GM10847 (cell line): ENCODE data around the gene CA10.

Experiments
- POLR2A ChIP-seq: IDR thresholded peaks from 2 replicates; pipeline ENCODE4 v1.6.1; 2011; ENCODE audit not compliant: insufficient read length; ENCODE audit errors: extremely low read depth

Gene CA10

DNA sequence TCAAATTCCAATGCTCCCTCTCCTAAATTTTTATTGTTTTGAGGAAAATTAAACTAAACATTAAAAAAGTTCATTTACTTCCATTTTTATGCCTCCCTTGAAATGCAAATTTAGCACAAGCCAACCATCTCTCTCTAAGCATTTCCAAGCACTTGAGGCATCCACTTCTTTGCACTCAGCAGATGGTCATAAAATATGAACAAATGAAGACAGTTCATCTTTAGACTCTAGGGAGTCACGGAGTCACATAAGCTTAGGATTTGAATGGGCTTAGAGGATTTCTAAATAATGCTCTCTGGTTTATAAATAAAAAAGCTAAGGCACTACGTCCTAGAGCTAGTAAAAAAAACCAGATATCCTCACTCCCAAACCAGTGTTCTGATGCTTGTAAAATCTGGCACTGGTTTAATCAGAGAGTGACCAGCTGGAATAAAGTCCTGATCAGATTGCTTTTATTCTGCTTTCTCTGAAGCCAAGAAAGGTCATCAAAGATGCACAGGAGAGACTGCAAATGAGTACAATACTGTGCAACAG lies 204.2 kb downstream of the CA10 start:
- TF ChIP-seq POLR2A: no peak

DNA sequence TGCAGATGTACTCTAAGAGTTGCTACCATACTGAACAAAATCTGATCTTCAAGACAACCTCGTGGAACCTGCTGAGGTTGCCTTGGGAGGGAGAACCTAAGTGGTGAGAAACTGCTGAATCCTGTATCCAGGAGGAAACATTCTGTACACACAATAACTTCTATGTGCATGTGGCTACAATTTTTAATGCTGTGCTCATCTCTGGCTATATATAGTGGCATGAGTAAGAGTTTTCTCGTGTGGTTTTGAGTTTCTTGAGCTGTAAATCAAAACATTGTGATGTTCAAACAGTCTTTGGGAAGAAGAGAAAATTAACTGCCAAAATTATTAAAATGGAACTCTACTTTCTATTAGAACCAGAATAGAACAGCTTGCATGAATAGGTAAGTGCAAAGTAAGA lies 206.8 kb downstream of the CA10 start:
- no peak for TF ChIP-seq POLR2A

- TF ChIP-seq POLR2A: no peak
These were observed 210.4 kb downstream of the CA10 start for GRCh38 chr17:51948128-51948527.

DNA sequence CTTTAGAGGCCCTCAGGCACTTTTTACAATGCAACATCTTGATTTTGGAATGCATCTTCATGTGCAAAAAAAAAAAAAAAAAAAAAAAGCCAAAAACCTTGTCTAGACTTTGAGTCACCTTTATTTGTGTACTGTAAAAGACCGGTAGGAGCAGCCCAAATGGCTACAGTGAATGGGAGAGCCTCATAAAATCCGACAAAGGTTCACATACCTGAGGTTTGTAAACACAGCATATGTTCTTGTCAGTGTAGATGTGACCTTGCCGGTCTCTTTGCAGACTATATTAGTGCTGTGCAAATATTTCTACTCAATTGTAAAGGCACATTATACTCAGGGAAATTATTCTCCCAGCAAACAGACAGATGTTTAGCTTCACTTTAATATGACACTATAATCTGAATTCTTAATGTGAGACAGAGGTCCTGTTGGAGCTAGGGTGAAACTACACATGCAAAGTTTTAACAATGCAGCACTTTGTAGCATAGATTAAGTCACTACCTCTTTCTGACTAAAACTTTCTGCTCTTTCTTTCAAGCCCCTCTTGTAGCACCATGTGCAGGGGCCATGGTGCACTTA lies 211.3 kb downstream of the CA10 start:
- TF ChIP-seq POLR2A: no peak

- no peak for TF ChIP-seq POLR2A
These were observed 212.2 kb downstream of the CA10 start for GRCh38 chr17:51946311-51946710.

- no peak for TF ChIP-seq POLR2A
These were observed 217.2 kb downstream of the CA10 start for GRCh38 chr17:51941272-51941671.

DNA sequence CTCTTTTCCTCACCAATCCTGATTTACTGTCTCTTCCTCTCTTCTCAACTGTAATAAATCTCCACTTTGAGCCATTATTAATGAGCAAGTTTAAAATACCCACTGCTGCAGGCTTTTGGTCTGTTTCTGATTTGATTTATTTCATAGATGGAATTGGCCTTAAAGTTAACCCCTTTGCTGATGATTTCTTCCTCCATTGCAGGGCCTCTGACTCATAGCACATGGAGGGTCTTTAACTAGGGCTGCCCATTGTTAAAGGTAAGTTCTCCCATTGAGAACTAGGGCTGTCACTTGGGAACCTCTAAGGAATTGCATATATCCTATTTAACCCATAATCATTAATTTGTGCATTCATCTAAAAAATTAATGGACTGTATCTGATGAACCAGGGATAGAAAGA lies 221.2 kb downstream of the CA10 start:
- TF ChIP-seq POLR2A: no peak

DNA sequence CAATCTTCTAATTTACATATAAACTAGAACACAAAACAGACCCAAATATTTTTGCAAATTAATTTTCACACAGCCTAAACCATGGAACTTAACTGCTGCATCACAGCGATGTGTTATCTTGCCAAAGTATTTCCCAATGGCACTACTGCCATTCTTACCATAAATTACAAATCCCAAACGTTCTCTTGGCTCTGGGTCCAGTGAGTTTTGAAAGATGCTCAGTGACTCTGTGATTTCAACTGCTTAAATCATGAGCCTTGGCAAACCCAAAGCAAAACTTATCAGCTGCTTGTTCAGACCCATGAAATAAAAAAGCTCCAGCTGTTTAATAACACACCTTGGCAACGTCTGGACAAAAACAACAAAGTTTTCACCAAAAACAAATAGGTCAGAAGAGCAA lies 223.0 kb downstream of the CA10 start:
- no peak for TF ChIP-seq POLR2A

DNA sequence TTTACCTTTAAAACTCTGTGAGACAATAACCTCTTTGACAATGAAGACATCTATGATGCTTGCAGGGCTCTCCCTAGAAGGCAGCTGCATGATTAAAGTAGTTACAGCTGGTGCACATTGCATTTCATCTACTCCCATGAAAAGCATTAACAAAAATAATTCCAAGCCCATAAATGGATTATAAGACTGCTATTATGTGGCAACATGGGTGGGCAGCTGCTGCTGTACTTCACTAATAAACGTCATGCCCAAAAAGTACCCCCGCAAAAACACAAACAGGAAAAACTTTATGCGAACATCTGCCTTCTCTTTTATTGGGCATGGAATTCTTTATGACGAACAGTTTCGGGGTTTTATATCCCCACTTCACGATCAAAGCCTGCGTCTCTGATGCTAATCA lies 224.9 kb downstream of the CA10 start:
- TF ChIP-seq POLR2A: no peak

DNA sequence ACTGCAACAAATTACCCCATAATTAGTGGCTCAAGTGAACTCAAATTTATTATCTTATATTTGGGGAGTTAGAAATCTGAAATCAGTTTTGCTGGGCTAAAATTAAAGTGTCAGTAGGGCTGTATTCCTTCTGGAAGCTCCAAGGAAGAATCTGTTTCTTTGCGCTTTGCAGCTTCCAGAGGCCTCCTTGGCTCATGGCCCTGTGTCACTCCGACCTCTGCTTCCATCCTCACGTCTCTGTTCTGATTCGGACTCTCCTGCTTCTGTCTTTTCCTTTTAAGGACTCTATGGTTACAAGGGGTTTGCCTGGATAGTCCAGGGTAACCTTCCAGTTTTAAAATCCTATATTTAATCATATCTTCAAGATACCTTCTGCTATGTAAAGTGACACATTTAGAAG lies 232.1 kb downstream of the CA10 start:
- no peak for TF ChIP-seq POLR2A

DNA sequence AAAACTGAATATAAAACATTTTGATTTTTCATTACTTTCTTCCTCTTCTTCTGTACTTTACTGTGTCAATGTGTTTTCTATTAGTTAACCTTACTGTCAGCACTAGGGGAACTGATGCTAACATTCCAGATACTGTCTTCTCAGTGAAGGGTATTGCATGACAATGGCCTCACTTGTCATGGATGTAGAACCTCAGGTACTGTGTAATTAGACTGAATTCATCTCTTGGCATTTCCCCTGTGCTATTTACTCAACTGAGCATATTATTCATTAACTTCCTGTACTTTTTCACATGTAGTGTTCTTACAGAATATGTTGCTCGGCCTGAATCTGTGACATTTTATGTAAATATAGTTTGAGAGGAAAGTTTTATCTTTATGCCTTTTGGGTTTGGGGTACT lies 237.0 kb downstream of the CA10 start:
- no peak for TF ChIP-seq POLR2A

GRCh38 chr17:51914577-51914976 lies 243.9 kb downstream of the CA10 start:
- TF ChIP-seq POLR2A: no peak

- no peak for TF ChIP-seq POLR2A
These were observed 244.9 kb downstream of the CA10 start for GRCh38 chr17:51913491-51914205.

- no peak for TF ChIP-seq POLR2A
These were observed 245.6 kb downstream of the CA10 start for GRCh38 chr17:51912939-51913338.

- TF ChIP-seq POLR2A: no peak
These were observed 247.3 kb downstream of the CA10 start for GRCh38 chr17:51911237-51911636.

- no peak for TF ChIP-seq POLR2A
These were observed 248.5 kb downstream of the CA10 start for GRCh38 chr17:51909971-51910370.
